GM12878 (cell line): ENCODE data around the gene SDR9C7. TPM values are rescaled to one million over a fixed set of nuclear protein-coding genes. Genes with fewer than 3 reads are reported as not detected.
"Not testable (repeated sequence)": the region's sequence is repeated elsewhere in the genome, so short reads cannot be mapped to it uniquely, and the experiment has no call there.

Experiments
- ATAC-seq: fragments of 200-7000 bp; cut with Tn5 transposase; 3 replicates; pipeline ENCODE4 v1.9.1; 2020; ENCODE audit warnings: mild to moderate bottlenecking, moderate library complexity
- BruUV-seq: library from RNA; stranded (reverse); fragments of 400-500 nt; replicated peaks from 2 replicates; lab custom pipeline; 2021; lab: Mats Ljungman, UMichigan
- CTCF ChIA-PET: fragments of 300-600 bp; sonication (Branson Sonifier 250); formaldehyde crosslinking; extraction: SDS; loops from one replicate; lab custom pipeline; 2021; ENCODE audit warnings: inconsistent platforms; lab: Yijun Ruan, JAX
- POLR2A ChIA-PET: fragments of 350-600 bp; formaldehyde crosslinking; extraction: SDS; loops from one replicate; lab custom pipeline; 2021; ENCODE audit warnings: inconsistent platforms; lab: Charles Lee
- RAD21 ChIA-PET: fragments of 300-600 bp; sonication (Branson Sonifier 250); formaldehyde crosslinking; loops from one replicate; lab custom pipeline; 2023; ENCODE audit warnings: antibody characterized with exemption; ENCODE audit not compliant: unreplicated experiment; lab: Charles Lee
- SMC1A ChIA-PET: fragments of 300-600 bp; sonication (Branson Sonifier 250); formaldehyde crosslinking; loops from one replicate; lab custom pipeline; 2023; ENCODE audit not compliant: unreplicated experiment, uncharacterized antibody; lab: Charles Lee
- DNase-seq: peaks from one replicate; pipeline ENCODE4 v3.0.0-alpha.2; 2011; ENCODE audit warnings: low read depth, low spot score
- FAIRE-seq: peaks from 3 replicates; lab custom pipeline; 2011; peaks lifted over from hg19 to GRCh38; lab: Jason Lieb, UNC
- H2AFZ ChIP-seq: 2 replicates; pipeline ENCODE4 v1.6.0; 2011; ENCODE audit warnings: low read depth, low read length, control low read depth; ENCODE audit not compliant: control insufficient read depth
- H3K27ac ChIP-seq: 2 replicates; pipeline ENCODE4 v1.5.1; 2011; ENCODE audit warnings: control low read depth; ENCODE audit not compliant: control insufficient read depth, insufficient read depth
- H3K27me3 ChIP-seq, 2 experiments: replicated peaks in 1 of 2; 2 replicates each; pipeline versions ENCODE4 v1.6.0 to v1.6.1; 2011; ENCODE audit warnings: low read length in 1 of 2; ENCODE audit not compliant: control insufficient read depth in 2 of 2, insufficient read depth in 2 of 2
- H3K36me3 ChIP-seq, 2 experiments: 2 replicates each; pipeline ENCODE4 v1.5.1; 2011; ENCODE audit warnings: low read length in 1 of 2; ENCODE audit not compliant: control insufficient read depth in 2 of 2, insufficient read depth in 2 of 2
- H3K4me1 ChIP-seq: 2 replicates; pipeline ENCODE4 v1.6.1; 2011; ENCODE audit warnings: mild to moderate bottlenecking, low read length, moderate library complexity, mixed read lengths; ENCODE audit not compliant: control insufficient read depth, insufficient read depth
- H3K4me2 ChIP-seq: 2 replicates; pipeline ENCODE4 v1.6.0; 2011; ENCODE audit warnings: control low read depth; ENCODE audit not compliant: control insufficient read depth, insufficient read depth
- H3K4me3 ChIP-seq: fragments of 200-600 bp; sonication (generic); 2 replicates; pipeline ENCODE4 v1.5.1; 2016
- H3K79me2 ChIP-seq: 2 replicates; pipeline ENCODE4 v1.6.0; 2011; ENCODE audit warnings: low read length; ENCODE audit not compliant: control insufficient read depth, insufficient read depth
- H3K9ac ChIP-seq: 2 replicates; pipeline ENCODE4 v1.8.0; 2011; ENCODE audit warnings: low read length, control low read depth, mixed read lengths; ENCODE audit not compliant: control insufficient read depth, insufficient read depth
- H3K9me3 ChIP-seq: replicated peaks from 3 replicates; pipeline ENCODE4 v1.5.1; 2011; ENCODE audit warnings: mild to moderate bottlenecking, low read length; ENCODE audit not compliant: control insufficient read depth, insufficient read depth
- H4K20me1 ChIP-seq: 2 replicates; pipeline ENCODE4 v1.6.0; 2011; ENCODE audit not compliant: control insufficient read depth, insufficient read depth
- ZBTB40 ChIP-seq: fragments of 450-650 bp; IDR thresholded peaks from 2 replicates; pipeline ENCODE4 v1.6.1; 2016; ENCODE audit warnings: mild to moderate bottlenecking, moderate library complexity, borderline replicate concordance
- WGBS: methylation state at CpG from one replicate; pipeline ENCODE4 v1.1.6; 2016; ENCODE audit warnings: low lambda C conversion rate; ENCODE audit not compliant: insufficient replicate concordance, insufficient coverage; ENCODE audit errors: missing lambda C conversion rate; 5-methylcytosine and 5-hydroxymethylcytosine counted together
- in situ Hi-C: fragments of 300-500 bp; cut with MboI; formaldehyde crosslinking; loops from 9 replicates; pipeline ENCODE4 v1.14.3; 2018; ENCODE audit warnings: mixed read lengths
- intact Hi-C: fragments of 100-400 bp; cut with micrococcal nuclease; formaldehyde crosslinking; loops from one replicate; pipeline ENCODE4 v1.14.2; 2022; ENCODE audit not compliant: unreplicated experiment
- polyA plus RNA-seq, 11 experiments: library from polyadenylated mRNA; depleted of rRNA in 4 of 11; unstranded in 6 of 11; stranded (reverse) in 5 of 11; fragments of >200 nt; fragmentation: Nextera tagmentation in 4 of 11; fragmentation: Illumina TruSeq in 1 of 11; extraction: Ambion mirVana in 4 of 11; extraction: Trizol in 1 of 11; gene quantifications; 1 replicate in 1 of 11; 2 replicates in 10 of 11; pipeline versions ENCODE4 v1.2.1 to v1.2.3, GENCODE V29; 2011 to 2016; ENCODE audit warnings: inconsistent platforms in 2 of 11, missing spikeins in 2 of 11, low read depth in 1 of 11
- total RNA-seq, 4 experiments: library from RNA; depleted of rRNA in 3 of 4; stranded (reverse); fragments of >200 nt in 3 of 4; fragmentation: Illumina TruSeq in 1 of 4; extraction: Trizol in 1 of 4; gene quantifications; 2 replicates each; pipeline versions ENCODE4 v1.2.1 to v1.2.3, GENCODE V29; 2013 to 2021

Gene SDR9C7
- total and polyA plus RNA-seq, 10 of the 15 experiments (the other 5 are each of a cell fraction or from before 2014, with no cell fraction given): 0.04 TPM; not detected in 9

- Histone ChIP-seq H3K27me3 (no peaks in the 10 kb centered on the region; a peak in 1 of 4 replicates), H3K79me2 (no peaks in the 10 kb centered on the region), H3K36me3 (no peaks in the 10 kb centered on the region), H3K4me2 (no peak overlapping the region), H3K9ac (no peak overlapping the region), H2AFZ (no peak overlapping the region), H4K20me1 (no peaks in the 10 kb centered on the region), H3K27ac (no peak overlapping the region), H3K4me1 (peaks cover 6% of the 10 kb centered on the region; the same call in 1 of the 2 replicates), H3K9me3 (no peaks in the 10 kb centered on the region; the same call in 2 of the 3 replicates), H3K4me3 (no peak overlapping the region)
- POLR2A ChIA-PET: no interaction called here
- no TSS peak for BruUV-seq
- no peak for DNase-seq
- intact Hi-C loops: no loop called here
- no peak for ATAC-seq
- TF ChIP-seq ZBTB40: no peak
- SMC1A ChIA-PET: no interaction called here
- in situ Hi-C loops: no loop called here
- no peak for FAIRE-seq
- RAD21 ChIA-PET: no interaction called here
- WGBS: 66% methylated on average over 4 of the region's 4 CpGs
- CTCF ChIA-PET: no interaction called here
These were observed 9.7 kb upstream of the SDR9C7 start for GRCh38 chr12:56943878-56944277.

GRCh38 chr12:56943374-56943773 is 9.2 kb upstream of the SDR9C7 start:
- H4K20me1 ChIP-seq, H3K9ac ChIP-seq, in situ Hi-C loops, H3K4me2 ChIP-seq, H3K36me3 ChIP-seq, ATAC-seq, H3K4me3 ChIP-seq, H3K9me3 ChIP-seq, H3K4me1 ChIP-seq, RAD21 ChIA-PET, H2AFZ ChIP-seq, FAIRE-seq, SMC1A ChIA-PET, DNase-seq, CTCF ChIA-PET, intact Hi-C loops, BruUV-seq, H3K79me2 ChIP-seq, H3K27ac ChIP-seq, POLR2A ChIA-PET, H3K27me3 ChIP-seq: not testable (repeated sequence)
- WGBS: 50% methylated on average over 1 of the region's 1 CpG
